Muscle of arm (tissue), 12 donors: ENCODE data around the gene NCS1. TPM values are rescaled to one million over a fixed set of nuclear protein-coding genes. Genes with fewer than 3 reads are reported as not detected.

Experiments
- DNase-seq: peaks from one replicate; pipeline ENCODE4 v3.0.0-alpha.2; 2013
- polyA plus RNA-seq, 12 donors: library from polyadenylated mRNA; unstranded; fragments of 120-200 nt; gene quantifications; one replicate each; pipeline ENCODE4 v1.2.1, GENCODE V29; 2013; ENCODE audit not compliant: insufficient read length in 12 of 12

Gene NCS1
- polyA plus RNA-seq, 12 donors, result 40.6 to 73.1 (median 50.0) TPM; not detected in 1

DNA sequence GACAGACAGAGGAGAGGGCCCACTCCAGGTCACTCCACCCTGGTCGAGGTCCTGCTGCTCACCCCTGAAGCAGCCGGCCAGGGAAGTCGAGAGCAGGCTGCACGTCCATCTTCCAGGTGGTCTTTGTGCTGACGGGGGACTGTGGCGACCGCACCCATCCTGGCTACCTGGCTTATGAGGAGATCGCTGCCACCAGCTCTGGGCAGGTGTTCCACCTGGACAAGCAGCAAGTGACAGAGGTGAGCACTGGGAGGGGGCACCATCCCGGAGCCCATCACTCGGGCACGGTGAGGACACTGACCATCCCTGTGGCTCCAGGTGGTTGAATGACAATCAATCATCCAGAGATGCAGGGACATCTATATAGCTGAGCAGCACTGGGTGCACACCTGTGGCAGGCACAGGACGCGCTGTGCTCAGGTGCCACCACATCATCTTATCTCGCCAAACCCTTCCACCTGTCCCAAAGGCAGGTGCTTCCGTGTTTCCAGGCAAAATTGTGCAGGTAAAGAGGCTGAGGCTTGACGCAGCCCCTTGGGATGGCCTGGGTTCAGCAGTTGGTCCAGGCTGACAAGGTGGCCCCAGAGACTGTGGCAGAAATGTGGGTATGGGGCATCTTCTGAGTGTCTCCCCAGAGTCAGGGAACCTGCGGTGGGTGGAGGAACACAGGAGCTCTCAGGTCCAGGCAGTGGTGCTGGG is 114.0 kb downstream of the NCS1 start:
- no peak for DNase-seq

Other genes starting within 250 kb of the NCS1 start
- gene FNBP1, start 129.2 kb upstream of the NCS1 start, polyA plus RNA-seq, result 10 to 100 TPM in 11 of 12 donors, not detected in 1; 14.8 to 67.8 (median 19.9) TPM
- gene GPR107, start 118.5 kb upstream of the NCS1 start, polyA plus RNA-seq, result 10 to 100 TPM in 11 of 12 donors, not detected in 1; 32.6 to 40.6 (median 37.8) TPM
- gene HMCN2, start 93.4 kb downstream of the NCS1 start, polyA plus RNA-seq, result 10 to 100 TPM in 3 of 12 donors, 1 to 10 TPM in 8, not detected in 1; 4.8 to 19.1 (median 8.6) TPM